ENCODE measurements around the gene RPS6KL1.

Gene RPS6KL1

GRCh38 chr14:74937171-74937570 lies 14.1 kb upstream of the RPS6KL1 start:
- in situ Hi-C loops (cut with MboI; ENCODE audit: low sequenced_read_pairs), result loop anchor here (25.0 kb wide), 1 partner anchor 375 kb away; no protein-coding TSS in a partner anchor

- in situ Hi-C loops (cut with MboI; ENCODE audit: low sequenced_read_pairs), result loop anchor here (25.0 kb wide), 1 partner anchor 376 kb away; no protein-coding TSS in a partner anchor
Measured at GRCh38 chr14:74936731-74937130, 13.7 kb upstream of the RPS6KL1 start.

GRCh38 chr14:74936151-74936550 lies 13.1 kb upstream of the RPS6KL1 start:
- in situ Hi-C loops (cut with MboI; ENCODE audit: low sequenced_read_pairs), result loop anchor here (25.0 kb wide), 1 partner anchor 376 kb away; no protein-coding TSS in a partner anchor

- in situ Hi-C loops (cut with MboI; ENCODE audit: low sequenced_read_pairs), result loop anchor here (25.0 kb wide), 1 partner anchor 377 kb away; no protein-coding TSS in a partner anchor
Measured at GRCh38 chr14:74935360-74935680, 12.3 kb upstream of the RPS6KL1 start.

- in situ Hi-C loops (cut with MboI; ENCODE audit: low sequenced_read_pairs), result loop anchor here (25.0 kb wide), 1 partner anchor 378 kb away; no protein-coding TSS in a partner anchor
Measured at GRCh38 chr14:74934476-74935359, 11.7 kb upstream of the RPS6KL1 start.

- in situ Hi-C loops (cut with MboI; ENCODE audit: low sequenced_read_pairs), result loop anchor here (25.0 kb wide), 1 partner anchor 378 kb away; no protein-coding TSS in a partner anchor
Measured at GRCh38 chr14:74934041-74934440, 11.0 kb upstream of the RPS6KL1 start.

- in situ Hi-C loops (cut with MboI; ENCODE audit: low sequenced_read_pairs), result loop anchor here (25.0 kb wide), 1 partner anchor 379 kb away; no protein-coding TSS in a partner anchor
Measured at GRCh38 chr14:74932936-74933335, 9.9 kb upstream of the RPS6KL1 start.

GRCh38 chr14:74932401-74932901 lies 9.4 kb upstream of the RPS6KL1 start:
- in situ Hi-C loops (cut with MboI; ENCODE audit: low sequenced_read_pairs), result loop anchor here (25.0 kb wide), 1 partner anchor 380 kb away; no protein-coding TSS in a partner anchor

GRCh38 chr14:74931744-74932143 lies 8.7 kb upstream of the RPS6KL1 start:
- in situ Hi-C loops (cut with MboI; ENCODE audit: low sequenced_read_pairs), result loop anchor here (25.0 kb wide), 1 partner anchor 381 kb away; no protein-coding TSS in a partner anchor

- in situ Hi-C loops (cut with MboI; ENCODE audit: low sequenced_read_pairs), result loop anchor here (25.0 kb wide), 1 partner anchor 383 kb away; no protein-coding TSS in a partner anchor
Measured at GRCh38 chr14:74929242-74929641, 6.2 kb upstream of the RPS6KL1 start.

GRCh38 chr14:74927225-74927624 lies 4.2 kb upstream of the RPS6KL1 start:
- in situ Hi-C loops (cut with MboI; ENCODE audit: low sequenced_read_pairs), result loop anchor here (25.0 kb wide), 1 partner anchor 385 kb away; no protein-coding TSS in a partner anchor

GRCh38 chr14:74924061-74924460 lies 1.0 kb upstream of the RPS6KL1 start:
- in situ Hi-C loops (cut with MboI; ENCODE audit: low sequenced_read_pairs), result loop anchor here (25.0 kb wide), 1 partner anchor 163 kb away; no protein-coding TSS in a partner anchor

- in situ Hi-C loops (cut with MboI; ENCODE audit: low sequenced_read_pairs), result loop anchor here (25.0 kb wide), 1 partner anchor 165 kb away; no protein-coding TSS in a partner anchor
Measured at GRCh38 chr14:74921987-74922751, 891 bp downstream of the RPS6KL1 start.

- in situ Hi-C loops (cut with MboI; ENCODE audit: low sequenced_read_pairs), result loop anchor here (25.0 kb wide), 1 partner anchor 166 kb away; no protein-coding TSS in a partner anchor
Measured at GRCh38 chr14:74921053-74921620, 1.9 kb downstream of the RPS6KL1 start.

- in situ Hi-C loops (cut with MboI; ENCODE audit: low sequenced_read_pairs), result loop anchor here (25.0 kb wide), 1 partner anchor 167 kb away; no protein-coding TSS in a partner anchor
Measured at GRCh38 chr14:74920281-74920680, 2.8 kb downstream of the RPS6KL1 start.

- in situ Hi-C loops (cut with MboI; ENCODE audit: low sequenced_read_pairs), result loop anchor here (25.0 kb wide), 1 partner anchor 168 kb away; no protein-coding TSS in a partner anchor
Measured at GRCh38 chr14:74919421-74920165, 3.5 kb downstream of the RPS6KL1 start.

GRCh38 chr14:74918380-74918779 lies 4.7 kb downstream of the RPS6KL1 start:
- in situ Hi-C loops (cut with MboI; ENCODE audit: low sequenced_read_pairs), result loop anchor here (25.0 kb wide), 1 partner anchor 169 kb away; no protein-coding TSS in a partner anchor

GRCh38 chr14:74917646-74918081 lies 5.4 kb downstream of the RPS6KL1 start:
- in situ Hi-C loops (cut with MboI; ENCODE audit: low sequenced_read_pairs), result loop anchor here (25.0 kb wide), 1 partner anchor 170 kb away; no protein-coding TSS in a partner anchor

- in situ Hi-C loops (cut with MboI; ENCODE audit: low sequenced_read_pairs), result loop anchor here (25.0 kb wide), 1 partner anchor 170 kb away; no protein-coding TSS in a partner anchor
Measured at GRCh38 chr14:74917178-74917543, 5.9 kb downstream of the RPS6KL1 start.

All from HL-60/S4 (cell line).